Measurements from ENCODE around the gene GBA2.

GBA2 gene

GRCh38 chr9:35771534-35771933, 22.5 kb upstream of the GBA2 start:
- DNase-seq (ENCODE audit: low read depth, low spot score), result no peak
- CTCF ChIA-PET, result interaction anchor here (0.6 to 11.6 kb wide), 6 partner anchors 15 to 111 kb away, joined by 3 to 102 read pairs (median 4); no protein-coding TSS in a partner anchor
- TF ChIP-seq CTCF (IDR thresholded peaks at IDR 0.05; ENCODE audit: insufficient read depth, low read length, missing control alignments), result no peak
- POLR2A ChIA-PET, result no interaction called here
- no peak overlapping the region for H3K4me3 ChIP-seq (ENCODE audit: low read depth, low read length)

DNA sequence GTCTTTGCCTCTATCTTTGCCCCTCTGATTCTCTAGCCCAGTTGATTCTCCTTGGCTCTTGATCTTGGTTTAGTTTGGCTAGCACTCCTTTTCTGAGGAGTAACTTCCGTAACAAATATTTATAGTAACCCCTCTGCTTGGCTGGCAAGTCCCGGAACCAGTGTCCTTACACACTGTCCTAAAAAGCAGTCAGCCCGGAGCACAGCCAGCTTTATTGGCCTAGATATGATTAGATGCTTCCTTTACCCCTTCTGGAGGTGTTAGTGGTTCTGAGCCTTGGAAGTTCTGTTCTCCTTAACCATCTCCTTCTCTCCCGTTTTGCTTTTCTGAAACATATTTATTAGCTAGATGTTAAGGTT, 22.0 kb upstream of the GBA2 start:
- POLR2A ChIA-PET, result interaction anchor here (0.6 kb wide), 1 partner anchor 362 kb away, joined by 4 read pairs; no protein-coding TSS in a partner anchor

DNA sequence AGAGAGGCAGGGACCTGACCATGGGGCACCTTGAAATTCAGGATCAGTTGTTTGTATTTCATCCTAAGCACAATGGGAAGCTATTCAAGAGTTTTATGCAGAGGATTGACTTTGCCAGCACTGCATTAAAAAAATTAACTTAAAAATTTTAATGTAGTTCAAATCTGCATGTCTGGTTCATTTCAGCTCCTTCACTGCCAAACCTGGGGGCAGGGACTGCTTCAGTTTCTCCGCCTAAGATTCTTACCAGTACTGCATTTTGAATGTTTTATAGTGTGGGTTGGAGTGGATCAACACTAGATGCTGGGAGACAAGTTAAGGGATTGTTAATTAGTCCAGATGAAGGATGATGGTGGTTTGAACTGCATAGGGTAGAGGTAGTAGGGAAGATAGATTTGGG, 20.7 kb upstream of the GBA2 start:
- no peak for DNase-seq (ENCODE audit: low read depth, low spot score)
- ChIA-PET CTCF (interaction anchor here (0.8 to 11.6 kb wide), 2 partner anchors 20 to 113 kb away, joined by 4 to 102 read pairs; no protein-coding TSS in a partner anchor), POLR2A (no interaction called here)
- TF ChIP-seq CTCF (IDR thresholded peaks at IDR 0.05; ENCODE audit: insufficient read depth, low read length, missing control alignments), result no peak
- H3K4me3 ChIP-seq (ENCODE audit: low read depth, low read length), result no peak overlapping the region

More for the DNA sequence above, 22.0 kb upstream of the GBA2 start:
- TF ChIP-seq CTCF (IDR thresholded peaks at IDR 0.05; ENCODE audit: insufficient read depth, low read length, missing control alignments), result no peak
- CTCF ChIA-PET, result interaction anchor here (0.6 to 11.6 kb wide), 5 partner anchors 16 to 111 kb away, joined by 3 to 102 read pairs (median 4); no protein-coding TSS in a partner anchor
- no peak overlapping the region for H3K4me3 ChIP-seq (ENCODE audit: low read depth, low read length)
- no peak for DNase-seq (ENCODE audit: low read depth, low spot score)

GRCh38 chr9:35767458-35767857, 18.4 kb upstream of the GBA2 start:
- CTCF ChIA-PET, result no interaction called here
- POLR2A ChIA-PET, result no interaction called here
- DNase-seq (ENCODE audit: low read depth, low spot score), result no peak

DNA sequence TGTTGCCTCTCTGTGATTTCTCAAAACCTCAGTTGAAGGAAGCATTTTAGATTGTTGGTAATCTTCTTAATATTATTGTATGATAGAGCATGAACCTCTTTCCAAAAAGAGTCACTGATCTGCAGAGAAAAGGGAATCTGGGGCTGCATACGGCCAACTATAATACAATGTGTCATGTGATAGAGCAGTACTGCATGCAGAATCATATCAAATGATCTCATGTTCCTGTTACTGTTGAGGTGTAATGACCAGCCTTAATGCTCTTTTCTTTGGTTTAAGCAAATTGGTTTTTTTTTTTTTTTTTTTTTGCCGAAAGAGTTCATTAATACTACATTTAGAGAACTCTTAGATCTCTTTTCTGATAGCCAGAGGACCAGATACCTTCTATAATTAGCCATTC, 18.0 kb upstream of the GBA2 start:
- ChIA-PET POLR2A (no interaction called here), CTCF (no interaction called here)
- no peak for TF ChIP-seq CTCF (IDR thresholded peaks at IDR 0.05; ENCODE audit: insufficient read depth, low read length, missing control alignments)
- DNase-seq (ENCODE audit: low read depth, low spot score), result no peak
- H3K4me3 ChIP-seq (ENCODE audit: low read depth, low read length), result no peak overlapping the region

More at GRCh38 chr9:35767458-35767857, 18.4 kb upstream of the GBA2 start:
- TF ChIP-seq CTCF (IDR thresholded peaks at IDR 0.05; ENCODE audit: insufficient read depth, low read length, missing control alignments), result no peak
- no peak overlapping the region for H3K4me3 ChIP-seq (ENCODE audit: low read depth, low read length)

GRCh38 chr9:35763803-35764202, 14.8 kb upstream of the GBA2 start:
- TF ChIP-seq CTCF (IDR thresholded peaks at IDR 0.05; ENCODE audit: insufficient read depth, low read length, missing control alignments), result no peak

More at GRCh38 chr9:35763803-35764202, 14.8 kb upstream of the GBA2 start:
- CTCF ChIA-PET, result interaction anchor here (1.8 kb wide), 1 partner anchor 26 kb away, joined by 6 read pairs; no protein-coding TSS in a partner anchor
- POLR2A ChIA-PET, result interaction anchor here (0.5 kb wide), 1 partner anchor 484 kb away, joined by 4 read pairs; no protein-coding TSS in a partner anchor
- H3K4me3 ChIP-seq (ENCODE audit: low read depth, low read length), result no peak overlapping the region
- no peak for DNase-seq (ENCODE audit: low read depth, low spot score)

Measured in AG04449 (cell line).